RWPE2 (cell line): Measurements from ENCODE around the gene NUP210.

Experiments used
- ATAC-seq: fragments of 200-7000 bp; cut with Tn5 transposase; 3 replicates; pipeline ENCODE4 v1.9.1; 2021; ENCODE audit warnings: low read depth
- DNase-seq: peaks from one replicate; pipeline ENCODE4 v3.0.0-alpha.2; 2020; ENCODE audit warnings: low spot score
- H3K27ac ChIP-seq: fragments of 450-650 bp; 2 replicates; pipeline ENCODE4 v1.5.1; 2017; ENCODE audit warnings: mild to moderate bottlenecking; ENCODE audit not compliant: poor library complexity, severe bottlenecking
- H3K27me3 ChIP-seq: fragments of 250-450 bp; sonication (Bioruptor Pico); 2 replicates; pipeline ENCODE4 v1.5.1; 2021; ENCODE audit warnings: mild to moderate bottlenecking, moderate library complexity; ENCODE audit not compliant: insufficient read depth, poor library complexity, severe bottlenecking
- H3K36me3 ChIP-seq: fragments of 250-450 bp; sonication (Bioruptor Pico); 2 replicates; pipeline ENCODE4 v1.5.1; 2020; ENCODE audit warnings: low read depth, mild to moderate bottlenecking, moderate library complexity
- H3K4me1 ChIP-seq: fragments of 250-450 bp; sonication (Bioruptor Pico); 2 replicates; pipeline ENCODE4 v1.5.1; 2021; ENCODE audit warnings: mild to moderate bottlenecking, moderate library complexity; ENCODE audit not compliant: insufficient read depth, poor library complexity, severe bottlenecking
- H3K4me3 ChIP-seq: fragments of 250-450 bp; sonication (Bioruptor Pico); 2 replicates; pipeline ENCODE4 v1.5.1; 2021; ENCODE audit warnings: mild to moderate bottlenecking, moderate library complexity; ENCODE audit not compliant: severe bottlenecking
- H3K9me3 ChIP-seq: fragments of 250-450 bp; sonication (Bioruptor Pico); 2 replicates; pipeline ENCODE4 v1.5.1; 2021; ENCODE audit warnings: mild to moderate bottlenecking, moderate library complexity; ENCODE audit not compliant: severe bottlenecking
- TF ChIP-seq, protein P1 (sequence below): fragments of 450-650 bp; IDR thresholded peaks from one replicate; pipeline ENCODE4 v1.5.1; 2017; ENCODE audit warnings: mild to moderate bottlenecking, moderate library complexity; ENCODE audit not compliant: poor library complexity, severe bottlenecking

Gene NUP210

DNA sequence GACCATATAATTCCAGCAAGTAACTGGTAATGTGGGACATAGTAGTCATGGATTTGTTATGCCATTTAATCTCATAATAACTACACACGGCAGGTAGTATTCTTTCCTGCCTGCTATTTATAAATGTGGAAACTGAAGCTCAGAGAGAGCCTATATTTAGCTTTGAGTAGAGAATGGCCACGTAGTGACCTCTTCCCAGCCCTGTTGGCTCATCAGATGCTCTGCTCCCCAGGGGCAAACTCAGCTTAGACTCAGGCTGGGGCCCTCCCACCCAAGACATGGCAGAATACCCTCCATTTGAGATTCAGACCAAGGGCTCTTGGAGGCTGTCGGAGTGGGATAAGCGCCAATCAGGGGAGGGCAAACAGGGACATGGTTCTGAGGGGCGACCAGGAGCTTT lies 42.7 kb upstream of the NUP210 start:
- Histone ChIP-seq H3K4me1 (no peaks in the 10 kb centered on the region), H3K9me3 (no peaks in the 10 kb centered on the region), H3K4me3 (no peak overlapping the region), H3K27ac (no peak overlapping the region), H3K27me3 (no peaks in the 10 kb centered on the region), H3K36me3 (no peaks in the 10 kb centered on the region)
- ATAC-seq (no peak), DNase-seq (no peak)
- TF ChIP-seq, protein P1, sequence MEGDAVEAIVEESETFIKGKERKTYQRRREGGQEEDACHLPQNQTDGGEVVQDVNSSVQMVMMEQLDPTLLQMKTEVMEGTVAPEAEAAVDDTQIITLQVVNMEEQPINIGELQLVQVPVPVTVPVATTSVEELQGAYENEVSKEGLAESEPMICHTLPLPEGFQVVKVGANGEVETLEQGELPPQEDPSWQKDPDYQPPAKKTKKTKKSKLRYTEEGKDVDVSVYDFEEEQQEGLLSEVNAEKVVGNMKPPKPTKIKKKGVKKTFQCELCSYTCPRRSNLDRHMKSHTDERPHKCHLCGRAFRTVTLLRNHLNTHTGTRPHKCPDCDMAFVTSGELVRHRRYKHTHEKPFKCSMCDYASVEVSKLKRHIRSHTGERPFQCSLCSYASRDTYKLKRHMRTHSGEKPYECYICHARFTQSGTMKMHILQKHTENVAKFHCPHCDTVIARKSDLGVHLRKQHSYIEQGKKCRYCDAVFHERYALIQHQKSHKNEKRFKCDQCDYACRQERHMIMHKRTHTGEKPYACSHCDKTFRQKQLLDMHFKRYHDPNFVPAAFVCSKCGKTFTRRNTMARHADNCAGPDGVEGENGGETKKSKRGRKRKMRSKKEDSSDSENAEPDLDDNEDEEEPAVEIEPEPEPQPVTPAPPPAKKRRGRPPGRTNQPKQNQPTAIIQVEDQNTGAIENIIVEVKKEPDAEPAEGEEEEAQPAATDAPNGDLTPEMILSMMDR = no peak

- TF ChIP-seq, protein P1 = no peak
- no peaks in the 10 kb centered on the region for H3K27me3 ChIP-seq
- H3K36me3 ChIP-seq = no peaks in the 10 kb centered on the region
- no peak for DNase-seq
- no peaks in the 10 kb centered on the region for H3K4me1 ChIP-seq
- H3K27ac ChIP-seq = no peak overlapping the region
- no peak for ATAC-seq
- no peak overlapping the region for H3K4me3 ChIP-seq
- H3K9me3 ChIP-seq = no peaks in the 10 kb centered on the region
Observed at GRCh38 chr3:13462125-13462629, 42.1 kb upstream of the NUP210 start.

DNA sequence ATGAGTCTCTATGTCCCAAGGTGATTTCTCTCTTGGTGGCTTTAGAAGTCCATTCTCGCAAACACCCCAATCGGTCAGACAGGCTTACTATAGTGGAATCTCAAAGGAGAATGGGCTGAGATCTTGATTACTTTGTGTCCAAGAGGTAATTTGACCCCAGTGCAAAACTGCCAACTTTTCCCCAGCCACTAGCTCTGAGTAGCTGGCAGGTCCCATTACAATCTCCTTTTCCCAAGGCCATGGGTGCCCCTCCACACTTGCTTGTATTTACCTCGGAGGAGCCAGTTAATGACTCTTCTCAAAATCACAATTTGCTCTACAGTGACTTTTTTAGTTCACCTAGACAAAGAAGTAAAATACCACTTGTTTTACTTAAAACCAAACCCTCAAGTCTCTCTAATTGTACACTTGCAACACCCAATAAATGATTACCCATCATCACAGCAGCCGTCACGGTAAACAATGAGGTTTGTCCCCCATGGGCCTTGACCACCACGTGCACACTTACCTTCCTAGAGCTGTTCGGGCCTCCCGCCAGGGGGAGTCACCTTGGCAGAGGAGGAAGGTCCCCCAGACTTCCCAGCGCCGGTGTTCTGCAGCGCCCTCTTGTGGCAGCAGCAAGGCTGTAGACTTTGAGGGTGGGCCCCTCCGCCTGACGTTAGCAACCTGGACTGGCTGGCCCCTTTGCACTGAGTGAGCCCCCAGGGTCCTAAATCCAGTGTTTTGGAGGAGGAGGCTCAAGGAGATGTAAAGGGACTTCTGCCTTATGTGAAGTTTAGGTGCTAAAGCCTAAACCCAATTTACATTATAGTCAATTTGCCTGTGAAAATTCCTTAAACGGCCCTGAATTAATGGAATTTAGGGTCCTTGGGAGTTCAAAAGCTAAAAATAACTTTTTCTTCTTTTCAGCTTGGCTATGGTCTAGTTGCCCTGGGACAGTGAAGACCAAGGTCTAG lies 41.3 kb upstream of the NUP210 start:
- TF ChIP-seq, protein P1 = peak; percentile 82
- H3K4me3 ChIP-seq = no peak overlapping the region
- ATAC-seq (peak; percentile 79), DNase-seq (no peak)
- no peak overlapping the region for H3K27ac ChIP-seq
- no peaks in the 10 kb centered on the region for H3K4me1 ChIP-seq
- no peaks in the 10 kb centered on the region for H3K9me3 ChIP-seq
- no peaks in the 10 kb centered on the region for H3K27me3 ChIP-seq
- no peaks in the 10 kb centered on the region for H3K36me3 ChIP-seq

DNA sequence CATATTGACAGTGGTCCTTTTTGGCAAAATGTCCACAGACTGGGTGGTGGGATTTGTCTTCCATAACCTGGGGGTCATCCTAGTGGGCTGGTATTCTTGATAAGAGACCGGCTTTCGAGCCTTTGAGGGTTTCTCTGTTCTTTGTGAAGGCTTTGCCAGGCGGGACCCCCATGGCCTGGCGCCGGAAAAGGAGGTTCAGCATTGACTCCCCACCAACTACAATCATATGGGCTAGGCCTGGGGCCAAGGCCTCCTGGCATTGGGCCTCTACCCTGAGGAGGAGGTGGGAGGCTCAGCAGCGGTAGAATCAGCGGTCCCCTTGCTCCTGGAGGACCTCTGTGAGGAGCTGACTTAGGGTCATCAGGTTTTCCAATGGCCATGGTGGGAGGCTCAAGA lies 40.2 kb upstream of the NUP210 start:
- H3K9me3 ChIP-seq = no peaks in the 10 kb centered on the region
- H3K27ac ChIP-seq = no peak overlapping the region
- DNase-seq (no peak), ATAC-seq (no peak)
- TF ChIP-seq, protein P1 = no peak
- no peaks in the 10 kb centered on the region for H3K36me3 ChIP-seq
- H3K27me3 ChIP-seq = no peaks in the 10 kb centered on the region
- H3K4me3 ChIP-seq = no peak overlapping the region
- peaks cover 5% of the 10 kb centered on the region for H3K4me1 ChIP-seq
